ENCODE results near the gene TBC1D5. TPM values are rescaled to one million over a fixed set of nuclear protein-coding genes. Genes with fewer than 3 reads are reported as not detected.

TBC1D5 gene
- polyA plus RNA-seq, 1 experiment = 44.6 TPM

GRCh38 chr3:17386432-17386831 is 356.0 kb downstream of the TBC1D5 start:
- no peaks in the 10 kb centered on the region for H3K9me3 ChIP-seq (ENCODE audit: control insufficient read depth, insufficient read depth, low read length)
- TF ChIP-seq CTCF (IDR thresholded peaks at IDR 0.05; ENCODE audit: low read depth, low read length) = no peak
- ChIA-PET CTCF (no interaction called here), POLR2A (no interaction called here)
- no peak overlapping the region for H3K4me3 ChIP-seq (ENCODE audit: low read depth, low read length)
- no peak for DNase-seq (ENCODE audit: low read depth, low spot score)
- H3K27ac ChIP-seq (ENCODE audit: low read depth, low read length) = no peak overlapping the region
- no peaks in the 10 kb centered on the region for H3K27me3 ChIP-seq (ENCODE audit: control insufficient read depth, insufficient read depth, low read length)

GRCh38 chr3:17384567-17385296 is 357.7 kb downstream of the TBC1D5 start:
- Histone ChIP-seq H3K27ac (ENCODE audit: low read depth, low read length) (no peak overlapping the region), H3K27me3 (ENCODE audit: control insufficient read depth, insufficient read depth, low read length) (no peaks in the 10 kb centered on the region), H3K4me3 (ENCODE audit: low read depth, low read length) (no peak overlapping the region), H3K9me3 (ENCODE audit: control insufficient read depth, insufficient read depth, low read length) (no peaks in the 10 kb centered on the region)
- DNase-seq (ENCODE audit: low read depth, low spot score) = no peak
- ChIA-PET CTCF (no interaction called here), POLR2A (no interaction called here)
- no peak for TF ChIP-seq CTCF (IDR thresholded peaks at IDR 0.05; ENCODE audit: low read depth, low read length)

- no peaks in the 10 kb centered on the region for H3K9me3 ChIP-seq (ENCODE audit: control insufficient read depth, insufficient read depth, low read length)
- POLR2A ChIA-PET = no interaction called here
- H3K4me3 ChIP-seq (ENCODE audit: low read depth, low read length) = no peak overlapping the region
- DNase-seq (ENCODE audit: low read depth, low spot score) = no peak
- H3K27ac ChIP-seq (ENCODE audit: low read depth, low read length) = no peak overlapping the region
- H3K27me3 ChIP-seq (ENCODE audit: control insufficient read depth, insufficient read depth, low read length) = no peaks in the 10 kb centered on the region
- no peak for TF ChIP-seq CTCF (IDR thresholded peaks at IDR 0.05; ENCODE audit: low read depth, low read length)
- CTCF ChIA-PET = no interaction called here
Measured at GRCh38 chr3:17373304-17373703, 369.1 kb downstream of the TBC1D5 start.

GRCh38 chr3:17372362-17373210 is 369.8 kb downstream of the TBC1D5 start:
- POLR2A ChIA-PET = no interaction called here
- H3K9me3 ChIP-seq (ENCODE audit: control insufficient read depth, insufficient read depth, low read length) = no peaks in the 10 kb centered on the region
- H3K4me3 ChIP-seq (ENCODE audit: low read depth, low read length) = no peak overlapping the region
- CTCF ChIA-PET = no interaction called here
- no peaks in the 10 kb centered on the region for H3K27me3 ChIP-seq (ENCODE audit: control insufficient read depth, insufficient read depth, low read length)
- no peak overlapping the region for H3K27ac ChIP-seq (ENCODE audit: low read depth, low read length)
- no peak for TF ChIP-seq CTCF (IDR thresholded peaks at IDR 0.05; ENCODE audit: low read depth, low read length)
- no peak for DNase-seq (ENCODE audit: low read depth, low spot score)

GRCh38 chr3:17369973-17370372 is 372.5 kb downstream of the TBC1D5 start:
- H3K9me3 ChIP-seq (ENCODE audit: control insufficient read depth, insufficient read depth, low read length) = no peaks in the 10 kb centered on the region
- DNase-seq (ENCODE audit: low read depth, low spot score) = no peak
- CTCF ChIA-PET = no interaction called here
- no peak overlapping the region for H3K27ac ChIP-seq (ENCODE audit: low read depth, low read length)
- no peaks in the 10 kb centered on the region for H3K27me3 ChIP-seq (ENCODE audit: control insufficient read depth, insufficient read depth, low read length)
- POLR2A ChIA-PET = no interaction called here
- TF ChIP-seq CTCF (IDR thresholded peaks at IDR 0.05; ENCODE audit: low read depth, low read length) = no peak
- no peak overlapping the region for H3K4me3 ChIP-seq (ENCODE audit: low read depth, low read length)

Measured in AG04450 (cell line).